HFFc6 (cell line): ENCODE measurements around the gene ZNF157. TPM values are rescaled to one million over a fixed set of nuclear protein-coding genes. Genes with fewer than 3 reads are reported as not detected.
"Not testable (repeated sequence)": the region's sequence is repeated elsewhere in the genome, so short reads cannot be mapped to it uniquely, and the experiment has no call there.

Source experiments
- DNase-seq: peaks from one replicate; pipeline ENCODE4 v3.0.0-alpha.2; 2018
- H3K27ac Mint-ChIP-seq: 2 replicates; pipeline ENCODE4 v1.8.0; 2020; ENCODE audit warnings: mild to moderate bottlenecking, mixed read lengths
- H3K27me3 Mint-ChIP-seq: 2 replicates; pipeline ENCODE4 v1.8.0; 2021; ENCODE audit warnings: mild to moderate bottlenecking, moderate library complexity, mixed read lengths; ENCODE audit not compliant: insufficient read depth
- H3K36me3 Mint-ChIP-seq: 2 replicates; pipeline ENCODE4 v1.8.0; 2021; ENCODE audit warnings: low read depth, mixed read lengths
- H3K4me1 Mint-ChIP-seq: 2 replicates; pipeline ENCODE4 v1.8.0; 2020; ENCODE audit warnings: low read depth, mixed read lengths
- H3K4me3 Mint-ChIP-seq: 2 replicates; pipeline ENCODE4 v1.8.0; 2020; ENCODE audit warnings: mild to moderate bottlenecking, moderate library complexity, mixed read lengths
- H3K9me3 Mint-ChIP-seq: 2 replicates; pipeline ENCODE4 v1.8.0; 2020; ENCODE audit warnings: mild to moderate bottlenecking, mixed read lengths
- total RNA-seq, 6 experiments: library from RNA; stranded (reverse); fragmentation: NEBNext Ultra II Directional; extraction: Animal tissue kit (Norgen Biotek cat#: 25700); gene quantifications; 2 replicates in 1 of 6; 3 replicates in 5 of 6; pipeline ENCODE4 v1.2.3, GENCODE V29; 2021
- TF ChIP-seq, protein P1 (sequence below): fragments of 200-600 bp; sonication (generic); IDR thresholded peaks from 2 replicates; pipeline ENCODE4 v1.5.0; 2021; ENCODE audit warnings: antibody characterized with exemption, mild to moderate bottlenecking

Gene ZNF157
- total RNA-seq, 6 experiments from 2014 or later = not detected

DNA sequence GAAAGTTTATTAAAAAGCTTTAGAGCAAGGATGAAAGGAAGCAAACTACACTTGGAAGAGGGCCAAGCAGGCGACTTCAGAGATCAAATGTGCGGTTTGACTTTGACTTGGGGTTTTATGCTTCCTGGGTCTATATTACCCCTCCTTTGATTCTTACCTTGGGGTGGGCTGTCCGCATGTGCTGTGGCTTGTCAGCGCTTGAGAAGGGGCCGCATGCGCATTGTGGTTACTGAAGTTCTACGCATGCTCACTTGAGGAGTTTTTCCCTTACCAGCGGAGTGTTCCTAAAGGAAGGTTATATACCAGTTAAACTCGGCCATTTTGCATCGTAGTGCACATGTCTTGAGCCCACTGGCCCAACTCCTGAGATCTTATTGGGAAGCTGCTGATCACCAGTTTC is 9.9 kb downstream of the ZNF157 start:
- Mint-ChIP-seq H3K27me3 (peaks cover 4% of the 10 kb centered on the region), H3K4me1 (no peaks in the 10 kb centered on the region), H3K36me3 (no peaks in the 10 kb centered on the region), H3K4me3 (no peak overlapping the region), H3K27ac (no peak overlapping the region), H3K9me3 (no peaks in the 10 kb centered on the region)
- TF ChIP-seq, protein P1, sequence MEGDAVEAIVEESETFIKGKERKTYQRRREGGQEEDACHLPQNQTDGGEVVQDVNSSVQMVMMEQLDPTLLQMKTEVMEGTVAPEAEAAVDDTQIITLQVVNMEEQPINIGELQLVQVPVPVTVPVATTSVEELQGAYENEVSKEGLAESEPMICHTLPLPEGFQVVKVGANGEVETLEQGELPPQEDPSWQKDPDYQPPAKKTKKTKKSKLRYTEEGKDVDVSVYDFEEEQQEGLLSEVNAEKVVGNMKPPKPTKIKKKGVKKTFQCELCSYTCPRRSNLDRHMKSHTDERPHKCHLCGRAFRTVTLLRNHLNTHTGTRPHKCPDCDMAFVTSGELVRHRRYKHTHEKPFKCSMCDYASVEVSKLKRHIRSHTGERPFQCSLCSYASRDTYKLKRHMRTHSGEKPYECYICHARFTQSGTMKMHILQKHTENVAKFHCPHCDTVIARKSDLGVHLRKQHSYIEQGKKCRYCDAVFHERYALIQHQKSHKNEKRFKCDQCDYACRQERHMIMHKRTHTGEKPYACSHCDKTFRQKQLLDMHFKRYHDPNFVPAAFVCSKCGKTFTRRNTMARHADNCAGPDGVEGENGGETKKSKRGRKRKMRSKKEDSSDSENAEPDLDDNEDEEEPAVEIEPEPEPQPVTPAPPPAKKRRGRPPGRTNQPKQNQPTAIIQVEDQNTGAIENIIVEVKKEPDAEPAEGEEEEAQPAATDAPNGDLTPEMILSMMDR = no peak
- no peak for DNase-seq

DNA sequence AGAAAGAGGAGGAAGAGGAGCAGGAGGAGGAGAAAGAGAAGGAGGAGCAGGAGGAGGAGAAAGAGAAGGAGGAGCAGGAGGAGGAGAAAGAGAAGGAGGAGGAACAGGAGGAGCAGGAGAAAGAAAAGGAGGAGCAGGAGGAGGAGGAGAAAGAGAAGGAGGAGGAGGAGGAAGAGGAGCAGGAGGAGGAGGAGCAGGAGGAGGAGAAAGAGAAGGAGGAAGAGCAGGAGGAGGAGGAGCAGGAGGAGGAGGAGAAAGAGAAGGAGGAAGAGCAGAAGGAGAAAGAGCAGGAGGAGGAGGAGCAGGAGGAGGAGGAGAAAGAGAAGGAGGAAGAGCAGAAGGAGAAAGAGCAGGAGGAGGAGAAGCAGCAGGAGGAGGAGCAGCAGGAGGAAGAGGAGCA is 10.5 kb downstream of the ZNF157 start:
- not testable (repeated sequence) for H3K27me3 Mint-ChIP-seq, H3K27ac Mint-ChIP-seq, DNase-seq, H3K4me3 Mint-ChIP-seq, H3K36me3 Mint-ChIP-seq, H3K4me1 Mint-ChIP-seq, H3K9me3 Mint-ChIP-seq

DNA sequence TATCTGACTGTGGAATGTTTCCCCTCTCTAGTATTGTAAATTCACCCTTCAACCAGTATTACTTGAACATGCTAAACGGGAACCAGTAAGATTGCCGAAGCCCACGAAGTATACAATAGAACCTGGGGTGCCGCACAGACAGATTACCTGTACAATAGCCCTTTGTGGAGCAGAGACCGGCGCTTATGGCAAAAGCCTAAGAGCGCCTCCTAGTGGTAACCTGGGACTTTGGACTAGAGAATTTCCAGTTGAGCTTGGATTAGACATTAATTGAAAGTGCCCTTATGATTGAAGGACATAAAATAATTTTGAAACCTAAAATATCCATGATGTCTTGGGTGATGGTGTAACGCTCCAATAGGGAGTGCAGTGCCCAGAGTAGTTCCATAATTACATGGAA is 14.1 kb downstream of the ZNF157 start:
- TF ChIP-seq, protein P1 = peak; percentile 87
- Mint-ChIP-seq H3K4me3 (no peak overlapping the region), H3K4me1 (no peaks in the 10 kb centered on the region), H3K27me3 (peaks cover 5% of the 10 kb centered on the region), H3K27ac (no peak overlapping the region), H3K9me3 (no peaks in the 10 kb centered on the region), H3K36me3 (no peaks in the 10 kb centered on the region)
- DNase-seq = peak; percentile 37

DNA sequence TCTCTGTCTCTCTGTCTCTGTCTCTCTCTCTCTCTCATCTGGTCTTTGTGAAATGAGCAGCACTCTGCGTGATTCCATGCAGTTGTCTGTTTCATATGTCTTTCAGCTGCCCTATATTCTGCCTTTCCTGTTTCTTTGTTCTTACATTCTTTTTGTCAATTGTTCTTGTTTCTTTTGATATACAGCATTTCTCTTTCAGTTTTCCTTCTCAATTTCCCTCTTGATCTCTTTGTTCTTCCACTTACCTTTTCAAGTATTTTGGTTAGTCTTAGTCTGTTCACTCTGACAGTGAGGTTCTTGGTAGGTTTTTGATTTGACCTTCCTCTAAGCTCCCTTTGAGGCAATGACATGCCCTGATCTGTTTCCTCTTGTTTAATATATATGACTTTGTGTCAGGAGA is 20.4 kb downstream of the ZNF157 start:
- H3K27ac Mint-ChIP-seq = no peak overlapping the region
- H3K9me3 Mint-ChIP-seq = no peaks in the 10 kb centered on the region
- no peak for DNase-seq
- H3K4me1 Mint-ChIP-seq = no peaks in the 10 kb centered on the region
- H3K27me3 Mint-ChIP-seq = peaks cover 5% of the 10 kb centered on the region
- no peak overlapping the region for H3K4me3 Mint-ChIP-seq
- H3K36me3 Mint-ChIP-seq = no peaks in the 10 kb centered on the region
- TF ChIP-seq, protein P1 = no peak

DNA sequence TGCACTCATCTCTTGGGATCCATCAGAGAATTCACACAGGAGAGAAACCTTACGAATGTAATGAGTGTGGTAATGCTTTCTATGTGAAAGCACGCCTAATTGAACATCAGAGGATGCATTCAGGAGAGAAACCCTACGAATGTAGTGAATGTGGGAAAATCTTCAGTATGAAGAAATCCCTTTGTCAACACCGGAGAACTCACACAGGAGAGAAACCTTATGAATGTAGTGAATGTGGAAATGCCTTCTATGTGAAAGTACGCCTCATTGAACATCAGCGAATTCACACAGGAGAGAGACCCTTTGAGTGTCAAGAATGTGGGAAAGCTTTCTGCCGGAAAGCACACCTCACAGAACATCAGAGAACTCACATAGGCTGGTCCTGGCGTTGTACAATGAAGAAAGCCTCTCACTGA is 42.8 kb downstream of the ZNF157 start:
- Mint-ChIP-seq H3K27ac (no peak overlapping the region), H3K27me3 (no peaks in the 10 kb centered on the region; the same call in none of the 2 replicates), H3K4me1 (no peaks in the 10 kb centered on the region), H3K36me3 (peaks cover 6% of the 10 kb centered on the region), H3K4me3 (no peak overlapping the region), H3K9me3 (peaks cover 51% of the 10 kb centered on the region)
- TF ChIP-seq, protein P1 = no peak
- no peak for DNase-seq

DNA sequence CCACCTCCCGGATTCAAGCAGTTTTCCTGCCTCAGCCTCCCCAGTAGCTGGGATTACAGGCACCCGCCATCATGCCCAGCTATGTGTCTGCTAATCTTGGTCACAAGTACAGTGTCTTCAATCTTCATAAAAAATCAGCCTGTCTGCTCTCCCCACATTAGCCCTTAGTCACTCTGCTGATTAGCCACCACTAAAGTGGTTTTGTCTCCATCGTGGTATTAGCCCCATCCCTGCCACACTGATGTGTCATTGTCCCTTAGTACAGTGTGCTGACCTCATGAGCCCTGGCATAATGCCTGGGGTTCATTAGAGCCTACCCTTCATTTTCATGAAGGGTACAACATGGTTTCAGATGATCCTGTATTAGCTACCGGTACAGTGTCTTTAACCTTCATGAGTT is 49.9 kb downstream of the ZNF157 start:
- Mint-ChIP-seq H3K4me1 (no peaks in the 10 kb centered on the region), H3K27me3 (peaks cover 1% of the 10 kb centered on the region), H3K9me3 (peaks cover 5% of the 10 kb centered on the region), H3K4me3 (no peak overlapping the region), H3K36me3 (no peaks in the 10 kb centered on the region), H3K27ac (no peak overlapping the region)
- DNase-seq = no peak
- TF ChIP-seq, protein P1 = no peak
